ENCODE results near the gene RAB11A.

GRCh38 chr15:65936282-65936681 is 67.0 kb downstream of the RAB11A start:
- TF ChIP-seq EZH2 (IDR thresholded peaks at IDR 0.05) = no peak
- no peak for TF ChIP-seq POLR2AphosphoS5 (IDR thresholded peaks at IDR 0.05; ENCODE audit: borderline replicate concordance, low read depth, low read length)

Measured in SK-N-MC (cell line).